GM23338 (cell line): ENCODE measurements around the gene DNAH17. TPM values are rescaled to one million over a fixed set of nuclear protein-coding genes. Genes with fewer than 3 reads are reported as not detected.

ENCODE experiments used
- ATAC-seq: fragments of 200-7000 bp; cut with Tn5 transposase; 3 replicates; pipeline ENCODE4 v1.9.1; 2020
- DNase-seq: peaks from one replicate; pipeline ENCODE4 v3.0.0-alpha.2; 2015; ENCODE audit warnings: low spot score
- H2AFZ ChIP-seq: fragments of 200-600 bp; sonication (generic); 2 replicates; pipeline ENCODE4 v1.8.0; 2016; ENCODE audit warnings: antibody characterized with exemption, mild to moderate bottlenecking, moderate library complexity
- H3F3A ChIP-seq: fragments of 200-600 bp; sonication (generic); replicated peaks from 2 replicates; pipeline ENCODE4 v1.8.0; 2017; ENCODE audit warnings: antibody characterized with exemption, mixed run types, low read depth
- H3K27ac ChIP-seq: fragments of 200-600 bp; sonication (generic); 2 replicates; pipeline ENCODE4 v1.6.1; 2016; ENCODE audit warnings: low read depth
- H3K27me3 ChIP-seq: fragments of 200-600 bp; sonication (generic); 2 replicates; pipeline ENCODE4 v1.8.0; 2016; ENCODE audit warnings: mild to moderate bottlenecking, mixed run types, moderate library complexity; ENCODE audit not compliant: insufficient read depth
- H3K36me3 ChIP-seq: fragments of 200-600 bp; sonication (generic); 2 replicates; pipeline ENCODE4 v1.8.0; 2016; ENCODE audit warnings: mild to moderate bottlenecking; ENCODE audit not compliant: insufficient read depth
- H3K4me1 ChIP-seq: fragments of 200-600 bp; sonication (generic); 2 replicates; pipeline ENCODE4 v1.8.0; 2016; ENCODE audit warnings: mild to moderate bottlenecking, moderate library complexity; ENCODE audit not compliant: insufficient read depth
- H3K4me2 ChIP-seq: fragments of 200-600 bp; sonication (generic); 2 replicates; pipeline ENCODE4 v1.7.1; 2017; ENCODE audit warnings: mixed run types
- H3K4me3 ChIP-seq: fragments of 200-600 bp; sonication (generic); 2 replicates; pipeline ENCODE4 v1.6.1; 2016; ENCODE audit warnings: mixed run types
- H3K79me2 ChIP-seq: fragments of 200-600 bp; sonication (generic); replicated peaks from 2 replicates; pipeline ENCODE4 v1.8.0; 2017; ENCODE audit warnings: mild to moderate bottlenecking; ENCODE audit not compliant: insufficient read depth
- H3K9me2 ChIP-seq: fragments of 200-600 bp; sonication (generic); 2 replicates; pipeline ENCODE4 v1.8.0; 2017; ENCODE audit not compliant: insufficient read depth
- H4K20me1 ChIP-seq: fragments of 200-600 bp; sonication (generic); replicated peaks from 2 replicates; pipeline ENCODE4 v1.8.0; 2017; ENCODE audit warnings: mild to moderate bottlenecking; ENCODE audit not compliant: insufficient read depth
- H3K27ac Mint-ChIP-seq: 2 replicates; pipeline ENCODE4 v1.8.0; 2020; ENCODE audit warnings: inconsistent platforms, mild to moderate bottlenecking, moderate library complexity, mixed read lengths
- H3K27me3 Mint-ChIP-seq: 3 replicates; pipeline ENCODE4 v1.8.0; 2022; ENCODE audit warnings: low read depth, mild to moderate bottlenecking, moderate library complexity, mixed read lengths, inconsistent platforms; ENCODE audit not compliant: insufficient read depth, poor library complexity
- H3K36me3 Mint-ChIP-seq: 3 replicates; pipeline ENCODE4 v1.8.0; 2021; ENCODE audit warnings: low read depth, mild to moderate bottlenecking, inconsistent platforms, moderate library complexity, mixed read lengths
- H3K4me1 Mint-ChIP-seq: 3 replicates; pipeline ENCODE4 v1.8.0; 2020; ENCODE audit warnings: mild to moderate bottlenecking, inconsistent platforms, mixed read lengths
- H3K4me3 Mint-ChIP-seq: 3 replicates; pipeline ENCODE4 v1.8.0; 2021; ENCODE audit warnings: moderate library complexity, mild to moderate bottlenecking, inconsistent platforms, mixed read lengths
- H3K9me3 Mint-ChIP-seq: 3 replicates; pipeline ENCODE4 v1.8.0; 2020; ENCODE audit warnings: moderate library complexity, mild to moderate bottlenecking, inconsistent platforms, mixed read lengths
- CREB1 ChIP-seq: fragments of 250-450 bp; sonication (Bioruptor Pico); IDR thresholded peaks from 2 replicates; pipeline ENCODE4 v1.5.0; 2020; ENCODE audit warnings: low read depth, mild to moderate bottlenecking, moderate library complexity
- CTCF ChIP-seq, 2 experiments: fragments of 200-600 bp in 1 of 2; sonication (generic) in 1 of 2; conservative IDR thresholded peaks; 2 replicates each; pipeline versions ENCODE4 v1.5.1 to v1.6.1; 2016 to 2017; ENCODE audit warnings: antibody characterized with exemption in 2 of 2, low read depth in 2 of 2, mild to moderate bottlenecking in 2 of 2, moderate library complexity in 1 of 2
- ETS1 ChIP-seq: IDR thresholded peaks from 2 replicates; pipeline ENCODE4 v1.6.1; 2016; ENCODE audit warnings: antibody characterized with exemption
- EZH2 ChIP-seq: fragments of 200-600 bp; sonication (generic); IDR thresholded peaks from one replicate; pipeline ENCODE4 v1.8.0; 2017; ENCODE audit warnings: antibody characterized with exemption, mild to moderate bottlenecking, low read depth; ENCODE audit not compliant: unreplicated experiment
- JUNB ChIP-seq: IDR thresholded peaks from one replicate; pipeline ENCODE4 v1.6.1; 2016; ENCODE audit warnings: antibody characterized with exemption; ENCODE audit not compliant: unreplicated experiment
- NANOG ChIP-seq: IDR thresholded peaks from 2 replicates; pipeline ENCODE4 v1.6.1; 2016; ENCODE audit warnings: antibody characterized with exemption, borderline replicate concordance
- POLR2AphosphoS5 ChIP-seq: IDR thresholded peaks from 2 replicates; pipeline ENCODE4 v1.6.1; 2016; ENCODE audit warnings: antibody characterized with exemption, low read depth
- REST ChIP-seq: IDR thresholded peaks from one replicate; pipeline ENCODE4 v1.6.1; 2018; ENCODE audit warnings: antibody characterized with exemption; ENCODE audit not compliant: unreplicated experiment
- STAT1 ChIP-seq: IDR thresholded peaks from one replicate; pipeline ENCODE4 v1.6.1; 2016; ENCODE audit warnings: antibody characterized with exemption; ENCODE audit not compliant: unreplicated experiment
- polyA plus RNA-seq: library from polyadenylated mRNA; unstranded; fragments of >200 nt; fragmentation: Nextera tagmentation; extraction: Ambion mirVana; gene quantifications from 2 replicates; pipeline ENCODE4 v1.2.1, GENCODE V29; 2016
- total RNA-seq: library from RNA; depleted of rRNA; stranded (reverse); fragments of >200 nt; shearing (Covaris generic); gene quantifications from 2 replicates; pipeline ENCODE4 v1.2.3, GENCODE V29; 2014

DNAH17 gene
- total and polyA plus RNA-seq, 2 experiments from 2014 or later: 0.59 to 2.0 TPM

GRCh38 chr17:78479369-78479768, 97.8 kb downstream of the DNAH17 start:
- Mint-ChIP-seq H3K9me3 (no peaks in the 10 kb centered on the region), H3K4me3 (no peak overlapping the region), H3K27me3 (peaks cover 6% of the 10 kb centered on the region), H3K27ac (no peak overlapping the region), H3K4me1 (peaks cover 4% of the 10 kb centered on the region), H3K36me3 (no peaks in the 10 kb centered on the region)
- Histone ChIP-seq H2AFZ (no peak overlapping the region), H3K4me2 (no peak overlapping the region), H3K4me1 (no peaks in the 10 kb centered on the region), H3K4me3 (no peak overlapping the region), H3K79me2 (no peaks in the 10 kb centered on the region), H3F3A (0 out of 2 replicates have a peak, but pooled peaks cover 3% of the 10 kb centered on the region), H3K9me2 (peaks cover 7% of the 10 kb centered on the region; the same call in 1 of the 2 replicates), H3K27ac (no peak overlapping the region), H4K20me1 (no peaks in the 10 kb centered on the region), H3K27me3 (no peaks in the 10 kb centered on the region), H3K36me3 (no peaks in the 10 kb centered on the region)
- no peak for DNase-seq
- TF ChIP-seq CREB1 (CRISPR knock-in tag) (no peak), POLR2AphosphoS5 (no peak), EZH2 (no peak), STAT1 (no peak)
- no peak for ATAC-seq

GRCh38 chr17:78478757-78479297, 98.4 kb downstream of the DNAH17 start:
- H3K27me3 Mint-ChIP-seq: peaks cover 6% of the 10 kb centered on the region
- Histone ChIP-seq H3K4me1 (no peaks in the 10 kb centered on the region), H3K4me3 (no peak overlapping the region), H3K4me2 (no peak overlapping the region), H3K27ac (no peak overlapping the region), H3K27me3 (no peaks in the 10 kb centered on the region), H3F3A (0 out of 2 replicates have a peak, but pooled peaks cover 3% of the 10 kb centered on the region), H2AFZ (no peak overlapping the region), H3K9me2 (peaks cover 7% of the 10 kb centered on the region; the same call in 1 of the 2 replicates), H4K20me1 (no peaks in the 10 kb centered on the region), H3K36me3 (no peaks in the 10 kb centered on the region), H3K79me2 (no peaks in the 10 kb centered on the region)
- ATAC-seq: no peak
- no peaks in the 10 kb centered on the region; the same call in 2 of the 3 replicates for H3K4me1 Mint-ChIP-seq
- H3K27ac Mint-ChIP-seq: no peak overlapping the region
- no peak overlapping the region for H3K4me3 Mint-ChIP-seq
- H3K36me3 Mint-ChIP-seq: no peaks in the 10 kb centered on the region
- DNase-seq: no peak
- no peaks in the 10 kb centered on the region for H3K9me3 Mint-ChIP-seq
- no peak for TF ChIP-seq REST
- TF ChIP-seq CTCF (conservative IDR thresholded peaks at IDR 0.05; ENCODE audit: low read depth in 2 of 2): no peak
- TF ChIP-seq STAT1: no peak
- no peak for TF ChIP-seq NANOG
- TF ChIP-seq JUNB: no peak
- no peak for TF ChIP-seq EZH2
- TF ChIP-seq POLR2AphosphoS5: no peak
- TF ChIP-seq CREB1 (CRISPR knock-in tag): no peak
- TF ChIP-seq ETS1: no peak
